Tibial artery (tissue), 4 donors: Measurements from ENCODE around the gene ITIH5.

Experiments used
- DNase-seq, 2 donors: peaks; one replicate each; pipeline ENCODE4 v3.0.0-alpha.2; 2019
- H3K27ac ChIP-seq, 2 donors: fragments of 200-600 bp; sonication (generic) in 1 of 2; 1 replicate in 1 of 2; 2 replicates in 1 of 2; pipeline ENCODE4 v1.5.1; 2018 to 2019; ENCODE audit warnings: mild to moderate bottlenecking in 1 of 2
- H3K27me3 ChIP-seq, 2 donors: fragments of 200-600 bp; sonication (generic) in 1 of 2; one replicate each; pipeline versions ENCODE4 v1.5.1 to v1.6.0; 2016 to 2019
- H3K36me3 ChIP-seq, 3 donors: fragments of 200-600 bp; sonication (generic) in 2 of 3; one replicate each; pipeline ENCODE4 v1.5.1; 2016 to 2019; ENCODE audit warnings: mild to moderate bottlenecking in 2 of 3
- H3K4me1 ChIP-seq, 4 donors: fragments of 200-600 bp; sonication (generic) in 2 of 4; 1 replicate in 3 of 4; 2 replicates in 1 of 4; pipeline ENCODE4 v1.5.1; 2016 to 2019
- H3K4me3 ChIP-seq, 2 donors: fragments of 200-600 bp; sonication (generic) in 1 of 2; 1 replicate in 1 of 2; 2 replicates in 1 of 2; pipeline ENCODE4 v1.5.1; 2018 to 2019; ENCODE audit warnings: mild to moderate bottlenecking in 2 of 2
- H3K9me3 ChIP-seq, 3 donors: fragments of 200-600 bp; sonication (generic) in 1 of 3; one replicate each; pipeline ENCODE4 v1.5.1; 2016 to 2019
- CTCF ChIP-seq, 2 experiments: fragments of 200-600 bp in 1 of 2; fragments of 450-650 bp in 1 of 2; IDR thresholded peaks; one replicate each; pipeline ENCODE4 v1.5.1; 2017 to 2019; ENCODE audit warnings: antibody characterized with exemption in 2 of 2, mild to moderate bottlenecking in 1 of 2, moderate library complexity in 1 of 2
- intact Hi-C: fragments of 100-400 bp; cut with DNase I; formaldehyde crosslinking; loops from one replicate; pipeline ENCODE4 v1.15.0; 2023; ENCODE audit warnings: low total_unique reads

The ITIH5 gene

GRCh38 chr10:7593063-7593462, 73.7 kb downstream of the ITIH5 start:
- no peak overlapping the region for H3K4me3 ChIP-seq
- peak overlapping the region; percentile 52 to 75 for H3K27ac ChIP-seq
- H3K4me1 ChIP-seq = peaks cover 0 to 13% (median 10%) of the 10 kb centered on the region in 4 donors
- H3K36me3 ChIP-seq = peaks cover 0 to 15% (median 9%) of the 10 kb centered on the region in 3 donors
- no peaks in the 10 kb centered on the region for H3K27me3 ChIP-seq
- intact Hi-C loops = no loop called here
- DNase-seq = peak; percentile 32 to 89
- TF ChIP-seq CTCF (IDR thresholded peaks at IDR 0.05) = no peak
- no peaks in the 10 kb centered on the region for H3K9me3 ChIP-seq

GRCh38 chr10:7592627-7593026, 74.1 kb downstream of the ITIH5 start:
- TF ChIP-seq CTCF (IDR thresholded peaks at IDR 0.05) = no peak
- no peaks in the 10 kb centered on the region for H3K27me3 ChIP-seq
- no peak overlapping the region for H3K4me3 ChIP-seq
- H3K9me3 ChIP-seq = no peaks in the 10 kb centered on the region
- no peak for DNase-seq
- intact Hi-C loops = no loop called here
- peak overlapping the region; percentile 52 to 75 for H3K27ac ChIP-seq
- peaks cover 0 to 13% (median 10%) of the 10 kb centered on the region in 4 donors for H3K4me1 ChIP-seq
- H3K36me3 ChIP-seq = peaks cover 0 to 15% (median 9%) of the 10 kb centered on the region in 3 donors

DNA sequence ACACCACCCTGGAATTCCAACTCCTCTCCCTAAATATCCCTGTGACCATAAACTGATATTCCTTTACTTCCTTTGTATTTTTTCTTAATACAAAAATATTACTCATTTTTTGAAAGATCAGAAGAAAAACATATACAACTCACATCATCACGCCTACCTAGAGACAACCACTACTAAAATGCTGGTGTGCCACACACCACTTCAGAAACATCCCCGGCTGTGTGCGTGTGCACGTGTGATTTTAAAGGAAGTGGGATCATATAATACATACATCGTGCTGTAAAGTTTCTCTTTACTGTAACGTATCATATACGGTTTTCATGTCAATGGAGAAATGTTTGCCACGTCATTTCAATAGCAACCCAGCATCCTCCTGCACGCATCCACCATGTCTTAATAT, 76.5 kb downstream of the ITIH5 start:
- intact Hi-C loops = no loop called here
- TF ChIP-seq CTCF (IDR thresholded peaks at IDR 0.05) = no peak
- Histone ChIP-seq H3K27me3 (no peaks in the 10 kb centered on the region), H3K4me1 (peaks cover 0 to 13% (median 10%) of the 10 kb centered on the region in 4 donors), H3K36me3 (peaks cover 0 to 21% (median 4%) of the 10 kb centered on the region in 3 donors), H3K4me3 (no peak overlapping the region), H3K27ac (no peak overlapping the region), H3K9me3 (no peaks in the 10 kb centered on the region)
- DNase-seq = no peak

- Histone ChIP-seq H3K27me3 (no peaks in the 10 kb centered on the region), H3K36me3 (peaks cover 0 to 24% (median under 1%) of the 10 kb centered on the region in 3 donors), H3K9me3 (no peaks in the 10 kb centered on the region), H3K27ac (no peak overlapping the region), H3K4me3 (no peak overlapping the region), H3K4me1 (peaks cover 0 to 13% (median 10%) of the 10 kb centered on the region in 4 donors)
- peak in 1 of 2 donors; percentile 54 for DNase-seq
- intact Hi-C loops = no loop called here
- no peak for TF ChIP-seq CTCF (IDR thresholded peaks at IDR 0.05)
These were observed 77.0 kb downstream of the ITIH5 start for GRCh38 chr10:7589748-7590147.

DNA sequence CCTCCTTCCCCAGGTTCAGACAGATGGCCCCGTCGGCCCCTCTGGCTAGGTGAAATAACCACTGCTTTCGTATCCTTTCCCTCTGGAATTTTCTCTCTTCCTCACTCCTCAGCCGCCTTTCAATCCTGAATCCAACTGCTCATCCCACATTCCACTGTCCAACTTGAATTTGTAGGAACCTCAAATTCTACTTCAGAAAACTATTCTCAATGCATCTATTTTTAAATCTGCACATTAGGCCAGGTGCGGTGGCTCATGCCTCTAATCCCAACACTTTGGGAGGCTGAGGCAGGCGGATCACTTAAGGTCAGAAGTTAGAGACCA, 78.9 kb downstream of the ITIH5 start:
- DNase-seq = no peak

More for the DNA sequence above, 78.9 kb downstream of the ITIH5 start:
- peaks cover 0 to 31% (median 5%) of the 10 kb centered on the region in 3 donors for H3K36me3 ChIP-seq
- no peaks in the 10 kb centered on the region for H3K27me3 ChIP-seq
- peaks cover 0 to 6% (median 5%) of the 10 kb centered on the region in 4 donors for H3K4me1 ChIP-seq
- intact Hi-C loops = no loop called here
- no peak for TF ChIP-seq CTCF (IDR thresholded peaks at IDR 0.05)
- H3K4me3 ChIP-seq = no peak overlapping the region
- no peak overlapping the region for H3K27ac ChIP-seq
- no peaks in the 10 kb centered on the region for H3K9me3 ChIP-seq
